HepG2 (cell line): ENCODE results near the gene MALRD1.

Experiments
- BHLHE40 ChIP-seq: IDR thresholded peaks from 2 replicates; pipeline ENCODE4 v1.6.1; 2011; ENCODE audit warnings: low read length, improper control_type of control experiment
- CBX5 ChIP-seq: sonication (generic); formaldehyde crosslinking; IDR thresholded peaks from 2 replicates; pipeline ENCODE4 v1.4.0; 2020; ENCODE audit warnings: missing genetic modification reagents, borderline replicate concordance
- DNMT3B ChIP-seq: conservative IDR thresholded peaks from 2 replicates; pipeline ENCODE4 v1.6.1; 2016; ENCODE audit warnings: missing biosample characterization, control low read depth
- EZH2 ChIP-seq: conservative IDR thresholded peaks from 2 replicates; pipeline ENCODE4 v1.6.1; 2012; ENCODE audit warnings: mild to moderate bottlenecking, low read depth, low read length, moderate library complexity
- NCOA1 ChIP-seq: sonication (generic); formaldehyde crosslinking; IDR thresholded peaks from 2 replicates; pipeline ENCODE4 v1.9.0; 2021; ENCODE audit warnings: missing genetic modification reagents
- NKX3-1 ChIP-seq: sonication (generic); formaldehyde crosslinking; IDR thresholded peaks from 2 replicates; pipeline ENCODE4 v1.5.0; 2020; ENCODE audit warnings: missing genetic modification reagents
- POLR2A ChIP-seq, 2 experiments: IDR thresholded peaks; 2 replicates each; pipeline ENCODE4 v1.6.1; 2011; ENCODE audit warnings: low read depth in 2 of 2, low read length in 2 of 2, mild to moderate bottlenecking in 1 of 2, moderate library complexity in 1 of 2; ENCODE audit not compliant: insufficient read depth in 1 of 2
- SP1 ChIP-seq, 2 experiments: fragments of 450-650 bp in 1 of 2; sonication (generic) in 1 of 2; formaldehyde crosslinking in 1 of 2; IDR thresholded peaks; 2 replicates each; pipeline versions ENCODE4 v1.4.0 to v1.6.1; 2016 to 2020; ENCODE audit warnings: missing genetic modification reagents in 1 of 2
- TCF7L2 ChIP-seq: IDR thresholded peaks from 2 replicates; pipeline ENCODE4 v1.6.1; 2011; ENCODE audit warnings: mild to moderate bottlenecking, low read depth, low read length, moderate library complexity
- ZNF274 ChIP-seq: sonication (generic); formaldehyde crosslinking; IDR thresholded peaks from 2 replicates; pipeline ENCODE4 v1.5.1; 2020; ENCODE audit warnings: mild to moderate bottlenecking, missing genetic modification reagents
- ZNF354B ChIP-seq: sonication (generic); formaldehyde crosslinking; IDR thresholded peaks from 2 replicates; pipeline ENCODE4 v1.8.0; 2022; ENCODE audit warnings: mild to moderate bottlenecking, missing genetic modification reagents
- ZNF746 ChIP-seq: sonication (generic); formaldehyde crosslinking; IDR thresholded peaks from 2 replicates; pipeline ENCODE4 v1.8.0; 2022; ENCODE audit warnings: mild to moderate bottlenecking, missing genetic modification reagents
- TF ChIP-seq, protein P1 (sequence below), 2 experiments: fragments of 450-650 bp in 1 of 2; sonication (generic) in 1 of 2; formaldehyde crosslinking in 1 of 2; IDR thresholded peaks; 2 replicates each; pipeline versions ENCODE4 v1.6.1 to v1.8.0; 2016 to 2022; ENCODE audit warnings: antibody characterized with exemption in 1 of 2, mild to moderate bottlenecking in 1 of 2, missing genetic modification reagents in 1 of 2
- TF ChIP-seq, protein P2 (sequence below): sonication (generic); formaldehyde crosslinking; IDR thresholded peaks from 2 replicates; pipeline ENCODE4 v1.4.0; 2020; ENCODE audit warnings: missing genetic modification reagents

DNA sequence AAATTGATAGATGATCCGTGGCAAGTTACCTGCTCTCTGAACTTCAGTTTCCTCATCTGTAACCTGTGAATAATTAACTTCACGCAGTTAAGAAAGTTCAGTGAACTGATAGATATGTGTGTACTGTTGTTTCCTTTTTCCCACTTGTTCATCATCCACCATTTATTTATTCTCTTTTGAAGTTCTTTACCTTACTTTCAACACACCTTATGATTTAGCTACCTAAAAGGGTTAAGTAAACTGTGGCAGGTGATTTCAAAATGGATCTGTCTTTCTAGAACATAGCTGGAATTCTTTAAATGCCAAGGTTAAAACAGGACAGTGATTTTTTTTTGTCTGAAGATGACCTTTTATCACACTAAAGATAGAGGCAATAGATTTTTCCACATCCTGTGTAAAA is 27.4 kb upstream of the MALRD1 start:
- TF ChIP-seq, protein P1, sequence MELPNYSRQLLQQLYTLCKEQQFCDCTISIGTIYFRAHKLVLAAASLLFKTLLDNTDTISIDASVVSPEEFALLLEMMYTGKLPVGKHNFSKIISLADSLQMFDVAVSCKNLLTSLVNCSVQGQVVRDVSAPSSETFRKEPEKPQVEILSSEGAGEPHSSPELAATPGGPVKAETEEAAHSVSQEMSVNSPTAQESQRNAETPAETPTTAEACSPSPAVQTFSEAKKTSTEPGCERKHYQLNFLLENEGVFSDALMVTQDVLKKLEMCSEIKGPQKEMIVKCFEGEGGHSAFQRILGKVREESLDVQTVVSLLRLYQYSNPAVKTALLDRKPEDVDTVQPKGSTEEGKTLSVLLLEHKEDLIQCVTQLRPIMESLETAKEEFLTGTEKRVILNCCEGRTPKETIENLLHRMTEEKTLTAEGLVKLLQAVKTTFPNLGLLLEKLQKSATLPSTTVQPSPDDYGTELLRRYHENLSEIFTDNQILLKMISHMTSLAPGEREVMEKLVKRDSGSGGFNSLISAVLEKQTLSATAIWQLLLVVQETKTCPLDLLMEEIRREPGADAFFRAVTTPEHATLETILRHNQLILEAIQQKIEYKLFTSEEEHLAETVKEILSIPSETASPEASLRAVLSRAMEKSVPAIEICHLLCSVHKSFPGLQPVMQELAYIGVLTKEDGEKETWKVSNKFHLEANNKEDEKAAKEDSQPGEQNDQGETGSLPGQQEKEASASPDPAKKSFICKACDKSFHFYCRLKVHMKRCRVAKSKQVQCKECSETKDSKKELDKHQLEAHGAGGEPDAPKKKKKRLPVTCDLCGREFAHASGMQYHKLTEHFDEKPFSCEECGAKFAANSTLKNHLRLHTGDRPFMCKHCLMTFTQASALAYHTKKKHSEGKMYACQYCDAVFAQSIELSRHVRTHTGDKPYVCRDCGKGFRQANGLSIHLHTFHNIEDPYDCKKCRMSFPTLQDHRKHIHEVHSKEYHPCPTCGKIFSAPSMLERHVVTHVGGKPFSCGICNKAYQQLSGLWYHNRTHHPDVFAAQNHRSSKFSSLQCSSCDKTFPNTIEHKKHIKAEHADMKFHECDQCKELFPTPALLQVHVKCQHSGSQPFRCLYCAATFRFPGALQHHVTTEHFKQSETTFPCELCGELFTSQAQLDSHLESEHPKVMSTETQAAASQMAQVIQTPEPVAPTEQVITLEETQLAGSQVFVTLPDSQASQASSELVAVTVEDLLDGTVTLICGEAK (IDR thresholded peaks at IDR 0.05), result no peak
- TF ChIP-seq, protein P1 (CRISPR knock-in tag; IDR thresholded peaks at IDR 0.05), result no peak
- no peak for TF ChIP-seq BHLHE40
- TF ChIP-seq TCF7L2, result no peak
- no peak for TF ChIP-seq DNMT3B
- TF ChIP-seq ZNF274, result no peak
- TF ChIP-seq NCOA1, result no peak
- no peak for TF ChIP-seq EZH2
- TF ChIP-seq ZNF746 (CRISPR knock-in tag), result no peak
- no peak for TF ChIP-seq POLR2A (IDR thresholded peaks at IDR 0.05; ENCODE audit: insufficient read depth in 1 of 2, low read depth in 2 of 2, low read length in 2 of 2)
- TF ChIP-seq SP1 (IDR thresholded peaks at IDR 0.05), result no peak
- TF ChIP-seq SP1 (CRISPR knock-in tag; IDR thresholded peaks at IDR 0.05), result no peak
- TF ChIP-seq, protein P2, sequence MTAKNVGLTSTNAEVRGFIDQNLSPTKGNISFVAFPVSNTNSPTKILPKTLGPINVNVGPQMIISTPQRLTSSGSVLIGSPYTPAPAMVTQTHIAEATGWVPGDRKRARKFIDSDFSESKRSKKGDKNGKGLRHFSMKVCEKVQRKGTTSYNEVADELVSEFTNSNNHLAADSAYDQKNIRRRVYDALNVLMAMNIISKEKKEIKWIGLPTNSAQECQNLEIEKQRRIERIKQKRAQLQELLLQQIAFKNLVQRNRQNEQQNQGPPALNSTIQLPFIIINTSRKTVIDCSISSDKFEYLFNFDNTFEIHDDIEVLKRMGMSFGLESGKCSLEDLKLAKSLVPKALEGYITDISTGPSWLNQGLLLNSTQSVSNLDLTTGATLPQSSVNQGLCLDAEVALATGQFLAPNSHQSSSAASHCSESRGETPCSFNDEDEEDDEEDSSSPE (CRISPR knock-in tag), result no peak
- no peak for TF ChIP-seq ZNF354B (CRISPR knock-in tag)
- TF ChIP-seq NKX3-1 (CRISPR knock-in tag), result no peak
- TF ChIP-seq CBX5 (CRISPR knock-in tag), result no peak
